ENCODE data around the gene RPL29.

- no peak for TF ChIP-seq EP300 (IDR thresholded peaks at IDR 0.05)
- no peak for TF ChIP-seq CTCF (IDR thresholded peaks at IDR 0.05)
Measured at GRCh38 chr3:51997935-51998596, 2.4 kb upstream of the RPL29 start.

Measured in ovary (tissue), 3 donors.